KG1 (cell line): ENCODE measurements around the gene RIPK4.

ENCODE experiments used
- DNase-seq: peaks from one replicate; lab custom pipeline; 2025; lab: John Stamatoyannopoulos, UW

Gene RIPK4

GRCh38 chr21:41766883-41767605 lies at the start of gene RIPK4:
RIPK4 (minus strand) TSS chr21:41767052; CDS start chr21:41767041, 11 bp downstream.
- no peak for DNase-seq

GRCh38 chr21:41815652-41816582 lies 49.1 kb upstream of the RIPK4 start:
- no peak for DNase-seq

DNA sequence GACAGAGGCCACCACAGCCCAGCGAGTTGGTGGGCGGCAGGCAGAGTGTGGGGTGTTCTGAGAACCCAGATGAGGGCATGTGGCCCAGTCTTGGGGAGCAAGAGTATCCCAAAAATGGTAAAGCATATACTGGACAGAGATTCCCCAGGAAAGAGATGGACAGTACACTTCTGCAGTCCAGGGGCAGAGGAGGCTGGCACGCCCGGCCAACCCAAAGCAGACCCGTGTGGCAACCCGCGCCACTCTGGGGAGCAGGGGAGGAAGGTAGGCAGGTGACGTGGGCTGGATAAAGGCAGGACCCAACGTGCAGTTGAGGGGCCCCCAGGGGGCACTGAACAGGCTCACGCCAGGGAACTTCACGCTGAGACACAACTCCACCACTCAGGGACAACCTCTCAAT lies 46.4 kb upstream of the RIPK4 start:
- no peak for DNase-seq

- DNase-seq = no peak
These were observed 45.8 kb upstream of the RIPK4 start for GRCh38 chr21:41812679-41813078.

DNA sequence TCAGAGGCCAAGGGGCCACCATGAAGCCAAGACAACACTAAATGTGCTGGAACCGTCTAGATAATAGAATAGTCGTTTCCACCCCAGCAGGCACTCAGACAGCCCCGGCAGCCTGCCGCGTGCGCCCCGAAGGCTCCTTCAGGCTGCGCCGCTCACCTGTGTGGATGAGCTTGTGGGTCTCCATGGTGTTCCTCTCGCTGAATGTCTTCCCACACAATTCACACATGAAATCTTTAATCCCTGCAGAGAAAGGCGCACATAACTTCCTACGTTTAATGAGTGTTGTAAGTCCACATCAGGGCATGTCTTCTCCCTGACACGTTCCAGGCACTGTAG lies 43.7 kb upstream of the RIPK4 start:
- DNase-seq = no peak

- no peak for DNase-seq
These were observed 43.2 kb upstream of the RIPK4 start for GRCh38 chr21:41809891-41810596.

GRCh38 chr21:41808846-41809245 lies 42.0 kb upstream of the RIPK4 start:
- no peak for DNase-seq

- no peak for DNase-seq
These were observed 41.2 kb upstream of the RIPK4 start for GRCh38 chr21:41808094-41808493.

- no peak for DNase-seq
These were observed 39.9 kb upstream of the RIPK4 start for GRCh38 chr21:41806773-41807172.

- DNase-seq = no peak
These were observed 38.8 kb upstream of the RIPK4 start for GRCh38 chr21:41805643-41806042.

DNA sequence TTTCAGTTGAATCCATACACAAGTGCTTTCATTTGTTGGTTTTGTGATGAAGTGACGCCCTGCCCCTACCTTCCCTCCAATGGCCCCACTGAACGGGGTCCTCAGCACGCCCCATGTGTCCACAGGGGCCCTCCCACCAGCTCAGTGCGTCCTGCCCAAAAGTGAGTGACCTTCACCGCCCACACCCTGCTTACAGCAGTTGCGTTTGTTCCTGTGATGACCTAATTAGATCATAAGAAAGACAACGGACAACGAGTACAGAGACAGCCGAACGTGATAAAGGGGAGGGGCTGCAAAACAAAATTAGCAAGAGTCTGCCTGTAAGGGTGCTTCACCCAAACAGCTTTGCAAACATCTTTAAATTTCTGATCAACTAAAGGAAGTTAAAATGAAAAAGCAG lies 38.2 kb upstream of the RIPK4 start:
- DNase-seq = no peak

- DNase-seq = no peak
These were observed 37.5 kb upstream of the RIPK4 start for GRCh38 chr21:41804381-41804780.

- no peak for DNase-seq
These were observed 36.5 kb upstream of the RIPK4 start for GRCh38 chr21:41803316-41803715.

DNA sequence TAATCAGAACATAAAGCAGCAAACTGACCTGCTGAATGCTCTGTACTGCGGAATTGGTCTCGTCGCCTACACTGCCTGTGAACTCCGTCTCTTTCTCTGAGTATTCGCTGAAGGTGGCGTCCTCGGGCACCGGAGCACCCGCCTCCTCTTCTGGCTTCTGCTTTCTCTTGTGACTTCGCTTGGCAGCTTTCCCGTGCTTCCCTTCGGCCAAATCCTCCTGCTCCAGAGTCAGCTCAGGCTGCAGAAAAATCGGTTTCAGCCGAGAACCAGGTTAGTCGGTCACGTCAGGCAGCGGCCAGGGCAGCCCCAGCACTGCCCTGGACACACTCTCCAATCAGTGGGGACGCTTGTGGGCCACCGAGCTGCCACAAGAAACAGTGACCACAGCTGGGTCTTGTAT lies 35.8 kb upstream of the RIPK4 start:
- no peak for DNase-seq

DNA sequence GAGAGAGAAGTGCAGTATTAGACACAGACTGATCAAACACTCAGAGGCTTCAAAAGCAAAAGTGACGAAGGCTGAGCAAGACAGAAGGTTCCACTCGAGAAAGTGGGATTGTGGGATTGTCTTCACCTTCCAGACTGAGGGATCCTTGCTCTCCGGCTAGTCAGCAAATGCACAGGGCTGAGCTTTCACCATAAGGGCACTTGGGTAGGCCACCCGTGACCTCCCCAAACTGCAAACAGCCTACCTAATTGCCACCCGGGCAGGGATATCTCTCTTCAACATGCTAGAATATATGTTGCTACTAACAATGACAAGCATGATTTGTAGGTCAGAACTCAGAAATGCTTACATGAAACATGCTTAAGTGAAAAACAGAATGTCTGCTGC lies 35.3 kb upstream of the RIPK4 start:
- no peak for DNase-seq

GRCh38 chr21:41801321-41802197 lies 34.7 kb upstream of the RIPK4 start:
- no peak for DNase-seq

- DNase-seq = no peak
These were observed 33.8 kb upstream of the RIPK4 start for GRCh38 chr21:41800425-41801320.

GRCh38 chr21:41799763-41800162 lies 32.9 kb upstream of the RIPK4 start:
- no peak for DNase-seq

GRCh38 chr21:41798326-41798725 lies 31.5 kb upstream of the RIPK4 start:
- no peak for DNase-seq

- no peak for DNase-seq
These were observed 29.7 kb upstream of the RIPK4 start for GRCh38 chr21:41796476-41797080.
